Adrenal gland (tissue), 12 donors: Measurements from ENCODE around the gene MLIP. TPM values are rescaled to one million over a fixed set of nuclear protein-coding genes. Genes with fewer than 3 reads are reported as not detected.
"Not testable (repeated sequence)": the region's sequence is repeated elsewhere in the genome, so short reads cannot be mapped to it uniquely, and the experiment has no call there.

ENCODE experiments used
- DNase-seq, 7 donors: peaks; one replicate each; pipeline ENCODE4 v3.0.0-alpha.2; 2019 to 2020
- H3K27ac ChIP-seq, 5 donors: fragments of 200-600 bp; sonication (generic) in 4 of 5; 1 replicate in 3 of 5; 2 replicates in 2 of 5; pipeline versions ENCODE4 v1.5.1 to v1.8.0; 2016 to 2020; ENCODE audit warnings: mild to moderate bottlenecking in 1 of 5
- H3K27me3 ChIP-seq: fragments of 200-600 bp; 2 replicates; pipeline ENCODE4 v1.8.0; 2021
- H3K36me3 ChIP-seq, 2 donors: fragments of 200-600 bp; replicated peaks in 1 of 2; 1 replicate in 1 of 2; 2 replicates in 1 of 2; pipeline versions ENCODE4 v1.5.1 to v1.8.0; 2018 to 2022
- H3K4me1 ChIP-seq, 2 donors: fragments of 200-600 bp; replicated peaks in 1 of 2; 1 replicate in 1 of 2; 2 replicates in 1 of 2; pipeline versions ENCODE4 v1.5.1 to v1.8.0; 2018 to 2021
- H3K4me3 ChIP-seq, 4 donors: fragments of 200-600 bp; sonication (generic) in 3 of 4; one replicate each; pipeline ENCODE4 v1.5.1; 2016 to 2018
- H3K9me3 ChIP-seq, 3 donors: fragments of 200-600 bp; sonication (generic) in 1 of 3; replicated peaks in 1 of 3; 1 replicate in 2 of 3; 2 replicates in 1 of 3; pipeline versions ENCODE4 v1.5.1 to v1.8.0; 2016 to 2021
- CTCF ChIP-seq, 6 experiments: fragments of 450-650 bp in 4 of 6; fragments of 200-600 bp in 2 of 6; sonication (generic) in 1 of 6; IDR thresholded peaks; 1 replicate in 5 of 6; 2 replicates in 1 of 6; pipeline versions ENCODE4 v1.5.1 to v1.8.0; 2016 to 2021; ENCODE audit warnings: antibody characterized with exemption in 6 of 6, mild to moderate bottlenecking in 2 of 6, moderate library complexity in 1 of 6
- POLR2A ChIP-seq, 2 donors: fragments of 450-650 bp; IDR thresholded peaks; one replicate each; pipeline ENCODE4 v1.6.1; 2017; ENCODE audit warnings: antibody characterized with exemption in 2 of 2, mild to moderate bottlenecking in 2 of 2, moderate library complexity in 1 of 2
- WGBS, 4 donors: extraction: QIAGEN DNeasy Blood & Tissue Kit in 2 of 4; methylation state at CpG; one replicate each; pipeline versions ENCODE4 v1.1.5 to v1.1.7; 2013 to 2017; 5-methylcytosine and 5-hydroxymethylcytosine counted together
- intact Hi-C, 2 donors: fragments of 100-400 bp; cut with DNase I; formaldehyde crosslinking; loops; one replicate each; pipeline versions ENCODE4 v1.14.1 to v1.15.0; 2022 to 2023
- polyA plus RNA-seq, 3 donors: library from polyadenylated mRNA; stranded (reverse); fragments of 200-250 nt in 2 of 3; fragments of 350-450 nt in 1 of 3; fragmentation: Illumina TruSeq in 1 of 3; extraction: RNeasy Lipid Tissue Mini Kit (QIAGEN cat#74804) in 1 of 3; gene quantifications; one replicate each; pipeline ENCODE4 v1.2.3, GENCODE V29; 2013 to 2014
- total RNA-seq, 9 donors: library from RNA; depleted of rRNA in 4 of 9; stranded (reverse); fragments of >200 nt in 4 of 9; fragments of 120-200 nt in 1 of 9; fragmentation: NEBNext Ultra II Directional in 1 of 9; extraction: Animal tissue kit (Norgen Biotek cat#: 25700) in 1 of 9; gene quantifications; one replicate each; pipeline versions ENCODE4 v1.1.0 to v1.2.4, GENCODE V29; 2013 to 2023
- donor health status: healthy with polysubstance abuse.
- donor health status: Bipolar disorder and iron deficiency.
- donor health status: DM: yes; HTN: yes; CAD: no.
- donor health status: DM: no; HTN: no; CAD: no.
- donor health status: DM: no; HTN: no; CAD: no.
- donor health status: DM: yes; HTN: yes; CAD: no.

The MLIP gene
- total and polyA plus RNA-seq, 12 donors, result 0.88 to 9.6 (median 5.0) TPM

- intact Hi-C loops, result no loop called here
- H3K9me3 ChIP-seq, result no peaks in the 10 kb centered on the region
- TF ChIP-seq CTCF (IDR thresholded peaks at IDR 0.05) (no peak), POLR2A (IDR thresholded peaks at IDR 0.05) (no peak)
- no peak overlapping the region for H3K4me3 ChIP-seq
- H3K4me1 ChIP-seq, result peaks cover 0 to 5% of the 10 kb centered on the region in 2 donors
- no peak overlapping the region for H3K27ac ChIP-seq
- DNase-seq, result no peak
- H3K27me3 ChIP-seq, result no peaks in the 10 kb centered on the region
- 35 to 56% (median 40%) methylated on average over 2 of the region's 2 CpGs for WGBS, 4 donors
- no peaks in the 10 kb centered on the region for H3K36me3 ChIP-seq
Measured at GRCh38 chr6:54206510-54206909, 95.3 kb downstream of the MLIP start.

GRCh38 chr6:54209983-54210382, 98.7 kb downstream of the MLIP start:
- DNase-seq, result not testable (repeated sequence)

GRCh38 chr6:54214286-54214685, 103.0 kb downstream of the MLIP start:
- Histone ChIP-seq H3K4me3 (no peak overlapping the region), H3K9me3 (no peaks in the 10 kb centered on the region), H3K27ac (no peak overlapping the region), H3K27me3 (no peaks in the 10 kb centered on the region), H3K4me1 (no peaks in the 10 kb centered on the region), H3K36me3 (no peaks in the 10 kb centered on the region)
- 76 to 92% (median 89%) methylated on average over 1 of the region's 1 CpG for WGBS, 4 donors
- DNase-seq, result no peak
- intact Hi-C loops, result no loop called here
- TF ChIP-seq POLR2A (IDR thresholded peaks at IDR 0.05) (no peak), CTCF (IDR thresholded peaks at IDR 0.05) (no peak)

More at GRCh38 chr6:54209983-54210382, 98.7 kb downstream of the MLIP start:
- 79 to 92% (median 86%) methylated on average over 5 to 6 of the region's 7 CpGs for WGBS, 4 donors
- H3K36me3 ChIP-seq, H3K27ac ChIP-seq, H3K4me3 ChIP-seq, H3K9me3 ChIP-seq, H3K4me1 ChIP-seq, intact Hi-C loops, H3K27me3 ChIP-seq: not testable (repeated sequence)

- H3K27ac ChIP-seq, result no peak overlapping the region
- TF ChIP-seq POLR2A (IDR thresholded peaks at IDR 0.05), result no peak
- no peak for TF ChIP-seq CTCF (IDR thresholded peaks at IDR 0.05)
- no peaks in the 10 kb centered on the region for H3K27me3 ChIP-seq
- intact Hi-C loops, result no loop called here
- H3K4me3 ChIP-seq, result no peak overlapping the region
- no peaks in the 10 kb centered on the region for H3K9me3 ChIP-seq
- DNase-seq, result no peak
- H3K4me1 ChIP-seq, result no peaks in the 10 kb centered on the region
- H3K36me3 ChIP-seq, result no peaks in the 10 kb centered on the region
Measured at GRCh38 chr6:54216336-54216735, 105.1 kb downstream of the MLIP start.

GRCh38 chr6:54217018-54217417, 105.8 kb downstream of the MLIP start:
- Histone ChIP-seq H3K27me3 (no peaks in the 10 kb centered on the region), H3K4me3 (no peak overlapping the region), H3K36me3 (no peaks in the 10 kb centered on the region), H3K27ac (no peak overlapping the region), H3K9me3 (no peaks in the 10 kb centered on the region), H3K4me1 (no peaks in the 10 kb centered on the region)
- TF ChIP-seq POLR2A (IDR thresholded peaks at IDR 0.05) (no peak), CTCF (IDR thresholded peaks at IDR 0.05) (no peak)
- no peak for DNase-seq
- 26 to 48% (median 35%) methylated on average over 3 of the region's 3 CpGs for WGBS, 4 donors
- intact Hi-C loops, result no loop called here
